Panc1 (cell line): ENCODE measurements around the gene JAG1. TPM values are rescaled to one million over a fixed set of nuclear protein-coding genes. Genes with fewer than 3 reads are reported as not detected.
A peak's percentile ranks its signal among the peaks of the same experiment; 100 is the strongest.

ENCODE experiments used
- ATAC-seq: fragments of 200-7000 bp; cut with Tn5 transposase; 2 replicates; pipeline ENCODE4 v1.9.1; 2020; ENCODE audit warnings: mild to moderate bottlenecking, moderate library complexity
- BruUV-seq: library from RNA; stranded (reverse); fragments of 400-500 nt; replicated peaks from 2 replicates; lab custom pipeline; 2021; lab: Mats Ljungman, UMichigan
- CTCF ChIA-PET: fragments of 300-600 bp; sonication (Branson Sonifier 250); formaldehyde crosslinking; loops from one replicate; lab custom pipeline; 2022; ENCODE audit warnings: antibody characterized with exemption; lab: Charles Lee
- POLR2A ChIA-PET: fragments of 300-600 bp; sonication (Branson Sonifier 250); formaldehyde crosslinking; loops from one replicate; lab custom pipeline; 2022; ENCODE audit warnings: antibody characterized with exemption; lab: Charles Lee
- DNase-seq: peaks from one replicate; pipeline ENCODE4 v3.0.0-alpha.2; 2010; ENCODE audit warnings: low read depth, low spot score
- H3K27ac ChIP-seq: 2 replicates; pipeline ENCODE4 v1.5.1; 2011; ENCODE audit warnings: mild to moderate bottlenecking, low read length, inconsistent platforms
- H3K27me3 ChIP-seq: fragments of 200-500 bp; sonication (Bioruptor generic); 2 replicates; pipeline ENCODE4 v1.6.0; 2014; ENCODE audit warnings: low read length, inconsistent platforms; ENCODE audit not compliant: control insufficient read depth, insufficient read depth
- H3K36me3 ChIP-seq: fragments of 200-500 bp; sonication (Bioruptor generic); 2 replicates; pipeline ENCODE4 v1.5.1; 2014; ENCODE audit warnings: inconsistent platforms, mild to moderate bottlenecking, low read length, moderate library complexity; ENCODE audit not compliant: control insufficient read depth, insufficient read depth
- H3K4me1 ChIP-seq: 2 replicates; pipeline ENCODE4 v1.5.1; 2011; ENCODE audit warnings: inconsistent platforms, mild to moderate bottlenecking, low read length, moderate library complexity; ENCODE audit not compliant: control insufficient read depth, insufficient read depth
- H3K4me3 ChIP-seq, 2 experiments: 2 replicates each; pipeline ENCODE4 v1.5.1; 2011 to 2012; ENCODE audit warnings: low read depth in 2 of 2, low read length in 2 of 2, mild to moderate bottlenecking in 2 of 2, inconsistent platforms in 1 of 2, moderate library complexity in 1 of 2
- H3K9me3 ChIP-seq: fragments of 200-500 bp; sonication (Bioruptor generic); 2 replicates; pipeline ENCODE4 v1.5.1; 2014; ENCODE audit warnings: low read depth, mild to moderate bottlenecking, inconsistent platforms, low read length, moderate library complexity; ENCODE audit not compliant: control insufficient read depth, insufficient read depth
- CTCF ChIP-seq: fragments of 450-650 bp; IDR thresholded peaks from 2 replicates; pipeline ENCODE4 v1.5.1; 2017; ENCODE audit warnings: mild to moderate bottlenecking
- POLR2AphosphoS5 ChIP-seq: IDR thresholded peaks from 2 replicates; pipeline ENCODE4 v1.6.1; 2012; ENCODE audit warnings: mild to moderate bottlenecking, low read depth, low read length, moderate library complexity
- REST ChIP-seq, 2 experiments: IDR thresholded peaks; 2 replicates each; pipeline ENCODE4 v1.6.1; 2011 to 2012; ENCODE audit warnings: low read depth in 2 of 2, control low read depth in 1 of 2, low read length in 1 of 2, mild to moderate bottlenecking in 1 of 2, moderate library complexity in 1 of 2; ENCODE audit not compliant: insufficient read depth in 1 of 2
- SIN3A ChIP-seq: IDR thresholded peaks from 2 replicates; pipeline ENCODE4 v1.6.1; 2012; ENCODE audit warnings: low read depth, mild to moderate bottlenecking, low read length, moderate library complexity, borderline replicate concordance; ENCODE audit not compliant: insufficient read depth
- TCF7L2 ChIP-seq: IDR thresholded peaks from 2 replicates; pipeline ENCODE4 v1.6.1; 2011; ENCODE audit warnings: mild to moderate bottlenecking, low read depth, low read length, inconsistent platforms
- in situ Hi-C: cut with HindIII; loops from 2 replicates; pipeline ENCODE4 v1.10.0; 2016; ENCODE audit warnings: low sequenced_read_pairs, low pct_unique_long_range_greater_than_20kb
- intact Hi-C: fragments of 100-400 bp; cut with micrococcal nuclease; formaldehyde crosslinking; loops from one replicate; pipeline ENCODE4 v1.10.0; 2022; ENCODE audit not compliant: unreplicated experiment
- total RNA-seq: library from RNA; stranded (reverse); gene quantifications from one replicate; pipeline ENCODE4 v1.2.1, GENCODE V29; 2021; ENCODE audit not compliant: unreplicated experiment

JAG1 gene
- total RNA-seq, 1 experiment from 2014 or later: 21.2 TPM

GRCh38 chr20:10675450-10675848 lies 1.6 kb upstream of the JAG1 start:
- Histone ChIP-seq H3K27ac (peak overlapping the region; percentile 72), H3K36me3 (peaks cover 4% of the 10 kb centered on the region; the same call in 1 of the 2 replicates), H3K27me3 (no peaks in the 10 kb centered on the region), H3K4me3 (peak overlapping the region; percentile 82 to 90; a peak in 3 of 4 replicates), H3K9me3 (no peaks in the 10 kb centered on the region), H3K4me1 (peaks cover 7% of the 10 kb centered on the region)
- intact Hi-C loops: loop anchor here (2.0 to 10.0 kb wide), 2 partner anchors 121 to 531 kb away; no protein-coding TSS in a partner anchor
- TF ChIP-seq CTCF (no peak), TCF7L2 (no peak), POLR2AphosphoS5 (no peak), SIN3A (no peak), REST (IDR thresholded peaks at IDR 0.05; ENCODE audit: insufficient read depth in 1 of 2, low read depth in 2 of 2, low read length in 1 of 2) (no peak)
- TSS peak; percentile 90 for BruUV-seq
- POLR2A ChIA-PET: interaction anchor here (0.5 kb wide), 1 partner anchor 727 kb away, joined by 4 read pairs; no protein-coding TSS in a partner anchor
- no peak for ATAC-seq
- CTCF ChIA-PET: interaction anchor here (0.7 to 1.1 kb wide), 2 partner anchors 12 to 1216 kb away, joined by 3 to 11 read pairs; no protein-coding TSS in a partner anchor
- DNase-seq: no peak
- in situ Hi-C loops: no loop called here

GRCh38 chr20:10674684-10675449 lies 1.1 kb upstream of the JAG1 start:
- ChIA-PET POLR2A (interaction anchor here (0.5 to 0.7 kb wide), 3 partner anchors 160 to 726 kb away, joined by 4 to 8 read pairs (median 4); no protein-coding TSS in a partner anchor), CTCF (interaction anchor here (0.6 to 1.1 kb wide), 7 partner anchors 13 to 1058 kb away, joined by 3 to 7 read pairs (median 4); no protein-coding TSS in a partner anchor)
- DNase-seq (no peak), ATAC-seq (peak; percentile 68)
- BruUV-seq: no TSS peak
- intact Hi-C loops: loop anchor here (2.0 to 10.0 kb wide), 3 partner anchors 120 to 867 kb away; no protein-coding TSS in a partner anchor
- in situ Hi-C loops: no loop called here
- Histone ChIP-seq H3K27ac (peak overlapping the region; percentile 72), H3K9me3 (no peaks in the 10 kb centered on the region), H3K36me3 (peaks cover 4% of the 10 kb centered on the region; the same call in 1 of the 2 replicates), H3K4me1 (peaks cover 11% of the 10 kb centered on the region), H3K4me3 (peak overlapping the region; percentile 82 to 90), H3K27me3 (no peaks in the 10 kb centered on the region)
- TF ChIP-seq CTCF: peak; percentile 93
- TF ChIP-seq TCF7L2: no peak
